ENCODE data around the gene CCR3.

DNA sequence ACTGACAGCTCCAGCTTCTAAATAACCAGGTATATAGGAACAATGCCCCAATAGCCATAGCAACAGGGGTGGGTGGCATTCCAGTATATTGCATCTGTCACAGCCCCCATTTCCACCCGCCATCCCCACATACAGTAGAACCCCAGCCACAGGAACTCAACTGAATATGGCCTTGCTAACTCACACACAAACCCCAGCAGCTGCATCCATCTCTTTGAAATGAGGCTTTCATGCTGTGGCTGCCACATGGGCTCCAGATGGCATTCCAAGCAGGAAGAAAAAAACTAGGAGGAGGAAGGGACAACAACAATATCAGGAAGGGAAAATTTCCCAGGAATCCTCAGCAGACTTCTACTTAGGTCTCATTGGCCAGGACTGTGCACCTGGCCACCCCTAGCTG is 54.6 kb downstream of the CCR3 start:
- TF ChIP-seq, protein P1, sequence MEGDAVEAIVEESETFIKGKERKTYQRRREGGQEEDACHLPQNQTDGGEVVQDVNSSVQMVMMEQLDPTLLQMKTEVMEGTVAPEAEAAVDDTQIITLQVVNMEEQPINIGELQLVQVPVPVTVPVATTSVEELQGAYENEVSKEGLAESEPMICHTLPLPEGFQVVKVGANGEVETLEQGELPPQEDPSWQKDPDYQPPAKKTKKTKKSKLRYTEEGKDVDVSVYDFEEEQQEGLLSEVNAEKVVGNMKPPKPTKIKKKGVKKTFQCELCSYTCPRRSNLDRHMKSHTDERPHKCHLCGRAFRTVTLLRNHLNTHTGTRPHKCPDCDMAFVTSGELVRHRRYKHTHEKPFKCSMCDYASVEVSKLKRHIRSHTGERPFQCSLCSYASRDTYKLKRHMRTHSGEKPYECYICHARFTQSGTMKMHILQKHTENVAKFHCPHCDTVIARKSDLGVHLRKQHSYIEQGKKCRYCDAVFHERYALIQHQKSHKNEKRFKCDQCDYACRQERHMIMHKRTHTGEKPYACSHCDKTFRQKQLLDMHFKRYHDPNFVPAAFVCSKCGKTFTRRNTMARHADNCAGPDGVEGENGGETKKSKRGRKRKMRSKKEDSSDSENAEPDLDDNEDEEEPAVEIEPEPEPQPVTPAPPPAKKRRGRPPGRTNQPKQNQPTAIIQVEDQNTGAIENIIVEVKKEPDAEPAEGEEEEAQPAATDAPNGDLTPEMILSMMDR (IDR thresholded peaks at IDR 0.05) = no peak
- no peak for TF ChIP-seq ZFX (IDR thresholded peaks at IDR 0.05; ENCODE audit: borderline replicate concordance)
